Mammary epithelial cell (primary cell): Measurements from ENCODE around the gene PPIL4.

Experiments
- CTCF ChIP-seq, 2 donors: IDR thresholded peaks in 1 of 2; conservative IDR thresholded peaks in 1 of 2; 2 replicates each; pipeline ENCODE4 v1.5.1; 2011 to 2012; ENCODE audit warnings: inconsistent platforms in 2 of 2, low read length in 2 of 2, mild to moderate bottlenecking in 2 of 2, control low read depth in 1 of 2, low read depth in 1 of 2; ENCODE audit not compliant: insufficient read depth in 1 of 2; ENCODE audit errors: extremely low read depth in 1 of 2
- EZH2 ChIP-seq: IDR thresholded peaks from 2 replicates; pipeline ENCODE4 v1.6.1; 2012; ENCODE audit warnings: low read length, inconsistent platforms, borderline replicate concordance

GRCh38 chr6:149534742-149535141 is 11.1 kb downstream of the PPIL4 start:
- TF ChIP-seq CTCF (conservative IDR thresholded peaks at IDR 0.05 in 1 of 2, IDR thresholded peaks at IDR 0.05 in 1 of 2; ENCODE audit: extremely low read depth in 1 of 2, insufficient read depth in 1 of 2, low read depth in 1 of 2, low read length in 2 of 2): no peak
- TF ChIP-seq EZH2: no peak
